DOHH2 (cell line): Measurements from ENCODE around the gene SORT1.
"Not testable (repeated sequence)": the region's sequence is repeated elsewhere in the genome, so short reads cannot be mapped to it uniquely, and the experiment has no call there.

Experiments
- CTCF ChIP-seq: fragments of 200-600 bp; sonication (generic); IDR thresholded peaks from one replicate; pipeline ENCODE4 v1.5.1; 2014; ENCODE audit warnings: antibody characterized with exemption, mild to moderate bottlenecking, low read depth, low read length; ENCODE audit not compliant: poor library complexity, severe bottlenecking
- EZH2phosphoT487 ChIP-seq: fragments of 200-600 bp; sonication (generic); IDR thresholded peaks from 2 replicates; pipeline ENCODE4 v1.6.1; 2017; ENCODE audit warnings: borderline replicate concordance, mild to moderate bottlenecking, antibody characterized with exemption, low read length, moderate library complexity, mixed read lengths

DNA sequence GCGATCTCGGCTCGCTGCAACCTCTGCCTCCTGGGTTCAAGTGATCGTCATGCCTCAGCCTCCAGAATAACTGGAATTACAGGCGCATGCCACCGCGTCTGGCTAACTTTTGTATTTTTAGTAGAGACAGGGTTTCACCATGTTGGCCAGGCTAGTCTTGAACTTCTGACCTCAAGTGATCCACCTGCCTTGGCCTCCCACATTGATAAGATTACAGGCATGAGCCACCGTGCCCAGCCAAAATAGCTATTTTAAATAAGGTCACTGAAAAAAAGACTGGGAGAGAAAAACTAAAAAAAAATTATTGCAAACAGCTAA lies 2.5 kb downstream of the SORT1 start:
- TF ChIP-seq CTCF, EZH2phosphoT487: not testable (repeated sequence)
